ENCODE data around the gene FIGN.

Gene FIGN, protein sequence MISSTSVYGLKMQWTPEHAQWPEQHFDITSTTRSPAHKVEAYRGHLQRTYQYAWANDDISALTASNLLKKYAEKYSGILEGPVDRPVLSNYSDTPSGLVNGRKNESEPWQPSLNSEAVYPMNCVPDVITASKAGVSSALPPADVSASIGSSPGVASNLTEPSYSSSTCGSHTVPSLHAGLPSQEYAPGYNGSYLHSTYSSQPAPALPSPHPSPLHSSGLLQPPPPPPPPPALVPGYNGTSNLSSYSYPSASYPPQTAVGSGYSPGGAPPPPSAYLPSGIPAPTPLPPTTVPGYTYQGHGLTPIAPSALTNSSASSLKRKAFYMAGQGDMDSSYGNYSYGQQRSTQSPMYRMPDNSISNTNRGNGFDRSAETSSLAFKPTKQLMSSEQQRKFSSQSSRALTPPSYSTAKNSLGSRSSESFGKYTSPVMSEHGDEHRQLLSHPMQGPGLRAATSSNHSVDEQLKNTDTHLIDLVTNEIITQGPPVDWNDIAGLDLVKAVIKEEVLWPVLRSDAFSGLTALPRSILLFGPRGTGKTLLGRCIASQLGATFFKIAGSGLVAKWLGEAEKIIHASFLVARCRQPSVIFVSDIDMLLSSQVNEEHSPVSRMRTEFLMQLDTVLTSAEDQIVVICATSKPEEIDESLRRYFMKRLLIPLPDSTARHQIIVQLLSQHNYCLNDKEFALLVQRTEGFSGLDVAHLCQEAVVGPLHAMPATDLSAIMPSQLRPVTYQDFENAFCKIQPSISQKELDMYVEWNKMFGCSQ

DNA sequence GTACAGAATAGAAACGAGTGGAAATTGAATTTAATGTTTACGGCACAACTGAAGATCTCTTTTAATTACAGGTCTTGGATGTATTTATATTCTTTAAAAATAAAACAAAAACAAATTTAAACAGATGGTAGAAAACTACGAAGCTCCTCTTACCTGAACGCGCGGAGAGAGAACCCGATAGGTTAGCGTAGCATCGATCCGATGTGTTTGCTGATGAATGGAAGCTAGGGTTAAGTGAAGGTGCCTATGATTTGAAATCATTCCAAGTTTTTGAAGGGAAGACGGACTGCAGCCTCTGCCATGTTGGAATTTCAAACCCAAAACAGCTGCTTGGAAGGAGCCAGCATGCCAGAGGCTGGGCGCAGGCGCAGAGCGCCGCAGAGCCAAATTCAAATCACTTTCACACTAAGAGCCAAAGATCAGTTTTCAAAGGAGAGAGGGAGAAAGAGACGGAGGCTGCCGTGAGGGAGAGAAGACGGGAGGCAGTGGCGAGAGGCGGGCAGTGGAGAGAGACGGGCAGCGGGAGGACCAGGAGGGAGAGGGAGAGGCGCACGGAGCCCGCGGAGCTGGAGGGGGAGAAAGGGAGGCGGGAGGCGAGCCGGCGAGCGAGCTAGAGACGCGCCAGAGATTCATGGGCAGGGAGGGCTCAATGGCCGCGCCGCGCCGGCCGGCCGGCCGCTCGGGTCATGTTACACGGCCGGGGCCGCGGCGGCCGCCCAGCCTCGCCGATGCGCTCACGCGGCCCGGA lies at the start of gene FIGN:
Gene FIGN (minus strand): TSS at position 324 of the 748 bp plus-strand sequence. CDS start 1,081 bp downstream, outside the sequence.
- DNase-seq: no peak

DNA sequence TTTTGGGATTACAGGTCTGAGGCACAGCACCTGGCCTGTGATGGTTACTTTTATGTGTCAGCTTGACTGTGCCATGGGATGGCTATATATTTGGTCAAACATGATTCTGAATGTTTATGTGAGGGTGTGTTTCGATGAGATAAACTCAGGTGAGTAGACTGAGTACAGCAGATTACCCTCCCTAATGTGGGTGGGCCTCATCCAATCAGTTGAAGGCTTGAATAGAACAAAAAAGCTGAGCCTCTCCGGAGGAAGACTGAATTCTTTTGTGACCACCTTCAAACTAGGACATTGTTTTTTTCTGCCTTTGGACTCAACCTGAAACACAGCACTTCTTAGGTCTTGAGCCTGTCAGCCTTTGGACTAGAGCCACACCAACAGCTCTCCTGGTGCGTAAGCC lies 49.4 kb upstream of the FIGN start:
- no peak for DNase-seq

DNA sequence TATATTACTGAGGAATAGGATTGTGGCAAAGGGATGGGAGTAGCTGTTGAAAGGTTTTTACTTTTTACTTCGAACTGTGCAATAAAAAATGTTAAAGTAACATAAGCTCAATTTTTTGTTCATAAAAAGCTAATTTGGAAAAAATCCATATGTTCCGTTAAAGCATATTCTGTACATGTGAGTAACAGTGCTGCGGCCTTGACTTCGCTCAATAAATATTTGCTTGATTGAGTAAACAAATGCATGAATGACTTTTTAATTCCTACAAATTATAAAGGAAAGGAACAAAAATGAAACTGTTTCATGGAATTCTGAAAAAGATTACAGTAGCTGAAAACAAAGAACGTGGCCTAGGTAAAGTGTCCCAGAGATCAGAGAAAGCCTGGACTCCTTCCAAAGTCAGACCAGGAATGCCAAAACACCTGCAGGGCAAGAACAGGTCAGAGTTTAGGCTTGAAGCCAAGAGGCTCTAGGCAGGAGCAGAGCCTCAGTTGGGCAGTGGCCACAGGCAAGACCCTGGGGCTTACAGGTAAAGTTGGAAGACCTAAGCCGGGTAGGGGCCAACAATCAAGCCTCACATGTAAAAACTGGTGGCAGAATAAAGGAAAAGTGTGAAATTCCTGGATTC lies 44.3 kb upstream of the FIGN start:
- no peak for DNase-seq

DNA sequence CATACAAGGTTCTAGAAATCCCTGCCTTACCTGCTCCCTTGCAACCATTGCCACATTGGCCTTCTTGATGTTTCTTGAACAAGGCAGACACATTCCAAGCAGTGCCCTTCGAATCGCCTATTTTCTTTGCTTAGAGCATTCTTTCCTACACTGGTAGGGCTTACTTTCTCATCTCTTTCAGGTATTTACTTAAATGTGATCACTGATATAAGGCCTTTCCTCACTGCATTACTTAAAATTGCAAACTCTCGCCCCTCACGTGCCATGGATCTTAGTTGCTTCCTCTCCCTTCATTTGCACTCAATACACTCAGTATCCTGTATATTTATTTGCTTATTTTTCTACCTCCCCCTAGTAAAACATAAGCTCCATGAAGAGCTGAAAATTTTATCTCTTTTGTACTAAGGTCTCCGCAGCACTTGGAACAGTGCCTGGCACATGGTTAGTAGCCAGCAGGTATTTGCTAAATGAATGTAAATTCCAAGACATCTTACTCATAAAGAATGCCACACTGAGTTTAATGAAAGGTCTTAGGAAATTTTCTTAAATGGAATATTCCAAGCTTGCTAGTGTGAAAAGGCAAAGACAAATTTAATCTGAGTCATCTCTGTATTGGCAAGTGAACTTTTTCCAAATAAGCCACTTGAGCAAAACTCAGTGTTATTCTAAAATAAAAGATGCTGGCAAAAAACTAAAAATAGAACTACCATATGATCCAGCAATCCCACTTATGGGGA lies 42.4 kb upstream of the FIGN start:
- DNase-seq: no peak

DNA sequence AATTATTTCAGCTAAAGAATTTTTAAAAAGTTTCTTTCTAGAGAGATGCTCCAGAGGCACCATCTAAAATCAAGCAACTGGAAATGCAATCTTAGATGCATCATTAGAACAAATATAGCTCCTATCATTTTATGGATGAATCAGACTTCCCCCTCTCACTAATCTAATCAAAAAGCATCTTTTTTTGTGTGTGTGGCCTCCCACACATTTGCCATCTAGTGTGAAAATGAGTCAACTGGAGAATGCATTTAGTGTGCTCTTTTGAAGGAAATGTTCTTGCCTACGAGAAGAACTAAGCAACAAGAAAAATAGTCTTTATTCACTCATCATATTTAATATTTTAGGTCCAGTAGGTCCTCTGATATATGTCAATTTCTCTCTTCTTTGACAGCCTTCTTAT lies 39.5 kb upstream of the FIGN start:
- no peak for DNase-seq

GRCh38 chr2:163774862-163775261 lies 39.1 kb upstream of the FIGN start:
- no peak for DNase-seq

DNA sequence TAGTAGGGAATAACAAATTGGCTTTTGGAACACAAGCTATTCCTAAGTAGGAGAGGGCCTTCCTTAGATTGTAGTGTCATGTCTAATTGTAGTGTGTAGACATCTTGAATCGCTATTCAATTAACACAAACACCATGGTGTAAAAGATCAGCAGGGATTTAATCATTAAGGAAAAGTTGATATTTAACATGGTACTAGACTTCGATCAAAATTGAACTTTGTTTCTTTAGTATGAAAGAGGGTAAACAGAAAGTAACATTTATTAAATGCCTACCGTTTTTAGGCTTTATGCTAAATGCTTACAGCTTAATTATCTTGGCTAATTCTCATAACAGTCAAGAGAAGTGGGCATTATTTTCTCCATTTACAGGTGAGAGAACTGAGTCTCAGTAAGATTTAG lies 37.5 kb upstream of the FIGN start:
- no peak for DNase-seq

DNA sequence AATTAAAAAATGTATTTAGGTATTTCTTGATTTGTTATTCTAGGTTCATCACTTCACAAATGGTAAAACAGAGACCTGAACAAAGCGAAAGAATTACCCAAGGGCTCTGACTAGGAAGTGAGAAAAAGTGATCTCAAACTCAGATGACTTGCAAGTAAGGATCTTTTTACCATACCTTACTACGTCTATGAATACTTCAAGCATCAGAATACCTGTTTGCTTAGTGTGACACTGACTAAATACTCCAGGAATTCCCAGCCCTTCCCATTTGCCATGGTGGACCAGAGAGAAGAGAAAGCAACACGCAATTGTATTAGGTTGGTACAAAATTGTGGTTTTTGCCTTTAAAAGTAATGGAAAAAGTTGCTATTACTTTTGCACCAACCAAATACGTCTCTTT lies 35.8 kb upstream of the FIGN start:
- DNase-seq: no peak

DNA sequence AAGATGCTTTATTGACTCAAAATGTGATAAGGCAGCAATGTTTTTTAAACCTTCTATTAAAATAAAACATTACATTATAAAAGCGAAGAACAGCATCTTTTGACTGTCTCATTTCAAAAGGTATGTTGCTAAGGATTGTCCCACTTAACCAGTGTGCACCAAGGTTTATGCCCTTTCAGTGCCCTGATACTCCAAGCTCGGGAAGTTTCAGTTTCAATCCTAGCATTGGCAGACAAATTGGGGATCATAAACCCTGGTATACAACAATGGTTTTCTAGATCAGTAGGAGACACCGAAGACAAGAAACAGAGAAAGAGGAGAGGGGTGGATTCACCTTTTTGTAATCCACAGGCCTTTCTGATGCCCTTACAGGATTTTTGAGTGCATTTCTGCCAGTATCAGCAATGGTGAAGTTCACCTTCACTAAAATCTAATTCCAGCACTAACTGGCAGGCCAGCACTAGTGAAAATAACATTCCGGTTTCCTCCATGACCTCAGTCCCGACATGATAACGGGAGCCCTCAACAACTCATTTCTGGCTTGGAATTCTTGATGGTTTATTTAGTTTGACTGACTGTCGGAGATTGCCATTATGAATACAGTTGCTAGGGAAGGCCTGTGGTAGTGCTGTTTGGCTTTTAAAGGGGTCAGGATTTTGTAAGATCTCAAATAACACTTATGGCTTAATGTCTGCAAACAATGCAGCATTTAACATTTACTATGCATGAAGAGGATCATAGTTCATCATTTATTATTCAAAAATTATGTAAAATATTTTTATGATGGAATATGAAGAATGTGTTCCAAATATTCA lies 33.3 kb upstream of the FIGN start:
- DNase-seq: no peak

DNA sequence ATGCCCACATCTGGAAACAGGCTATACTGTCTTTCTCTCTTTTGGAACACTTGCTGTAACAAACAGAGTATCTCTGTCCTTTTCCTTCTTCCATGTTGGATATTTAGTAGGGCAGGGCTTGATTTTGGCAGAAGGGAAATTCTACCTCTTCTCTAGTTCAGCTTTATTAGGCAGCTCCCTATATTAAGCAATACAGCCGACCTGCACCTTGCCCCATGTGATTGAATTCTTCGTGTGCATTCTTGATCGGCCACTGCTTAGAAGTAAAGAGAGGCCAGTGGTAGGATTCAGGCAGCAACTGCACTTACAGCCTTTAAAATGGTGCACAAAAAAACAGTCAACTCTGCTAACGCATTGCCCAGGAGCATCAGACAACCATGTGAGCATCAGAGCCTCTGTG lies 31.3 kb upstream of the FIGN start:
- DNase-seq: no peak

DNA sequence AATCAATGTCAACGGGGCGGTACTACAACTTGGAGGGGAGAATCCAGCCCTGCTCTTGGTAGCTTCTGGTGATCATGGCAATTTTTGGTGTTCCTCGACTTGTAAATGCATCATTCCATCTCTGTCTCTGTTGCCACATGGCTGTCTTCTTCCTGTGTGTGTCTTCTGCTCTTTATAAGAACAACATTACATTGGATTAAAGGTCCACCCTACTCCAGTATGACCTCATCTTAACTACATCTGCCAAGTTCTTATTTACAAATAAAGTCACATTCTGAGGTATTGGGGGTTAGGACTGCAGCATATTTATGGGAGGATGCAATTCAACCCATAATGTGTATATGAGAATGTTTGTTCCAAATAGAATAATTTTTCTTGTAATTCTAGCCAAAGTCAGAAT lies 28.8 kb upstream of the FIGN start:
- DNase-seq: no peak

DNA sequence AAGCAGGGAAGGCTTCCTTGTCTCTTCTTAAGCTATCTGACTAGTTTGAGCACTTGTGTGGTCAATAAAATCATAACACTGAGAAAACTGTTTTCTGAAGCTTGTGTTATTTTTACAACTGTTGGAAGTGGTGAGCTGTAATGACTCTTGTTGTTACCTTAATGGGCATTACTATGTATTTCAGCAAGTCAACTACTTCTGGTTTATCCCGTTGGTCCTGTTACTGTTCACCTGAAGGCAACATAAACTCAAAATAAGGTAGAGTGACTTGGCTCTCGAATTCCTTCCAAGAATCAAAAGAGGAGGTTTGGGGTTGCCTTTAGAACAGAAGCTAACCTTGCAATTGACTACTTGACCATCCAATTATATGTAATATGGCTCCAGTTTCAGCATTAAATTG lies 23.2 kb upstream of the FIGN start:
- no peak for DNase-seq

DNA sequence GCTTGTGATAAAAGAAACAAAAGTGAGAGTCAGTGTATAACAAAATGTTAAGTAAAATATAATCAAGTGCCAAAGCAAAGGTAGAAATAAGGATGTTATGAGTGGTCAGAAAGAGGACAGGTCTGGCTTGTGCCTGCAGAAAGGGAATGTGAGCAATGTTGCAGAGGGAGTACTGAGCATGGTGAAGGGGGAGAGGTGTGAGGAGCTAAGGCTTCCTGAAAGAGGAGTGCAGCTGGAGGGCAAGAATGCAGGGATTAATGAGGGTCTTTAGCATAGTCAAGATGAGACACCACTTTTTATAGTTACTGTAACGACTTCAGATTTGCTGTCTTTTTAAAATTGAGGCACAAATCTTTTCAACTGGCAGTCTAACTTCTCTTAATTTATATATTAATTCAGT lies 22.0 kb upstream of the FIGN start:
- no peak for DNase-seq

DNA sequence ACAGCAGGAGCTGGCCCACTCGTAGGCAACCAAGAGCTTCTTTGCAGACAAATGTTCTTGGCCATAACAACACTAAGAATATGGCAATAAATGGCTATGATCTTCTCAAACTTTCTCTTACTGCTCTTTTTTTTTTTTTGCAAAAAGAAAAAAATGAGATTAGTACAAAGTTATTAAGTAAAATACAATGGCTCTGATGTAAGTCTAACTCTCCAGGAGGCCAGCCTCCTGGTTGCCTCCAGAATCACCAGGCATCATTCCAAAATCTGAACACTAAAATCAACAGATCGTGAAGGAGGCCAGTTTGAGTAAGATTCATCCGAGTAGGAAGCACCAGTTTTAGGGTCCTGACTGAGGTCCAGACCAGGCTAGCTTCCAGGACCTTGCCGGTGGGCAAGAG lies 20.8 kb upstream of the FIGN start:
- no peak for DNase-seq

GRCh38 chr2:163755366-163755765 lies 19.6 kb upstream of the FIGN start:
- no peak for DNase-seq

DNA sequence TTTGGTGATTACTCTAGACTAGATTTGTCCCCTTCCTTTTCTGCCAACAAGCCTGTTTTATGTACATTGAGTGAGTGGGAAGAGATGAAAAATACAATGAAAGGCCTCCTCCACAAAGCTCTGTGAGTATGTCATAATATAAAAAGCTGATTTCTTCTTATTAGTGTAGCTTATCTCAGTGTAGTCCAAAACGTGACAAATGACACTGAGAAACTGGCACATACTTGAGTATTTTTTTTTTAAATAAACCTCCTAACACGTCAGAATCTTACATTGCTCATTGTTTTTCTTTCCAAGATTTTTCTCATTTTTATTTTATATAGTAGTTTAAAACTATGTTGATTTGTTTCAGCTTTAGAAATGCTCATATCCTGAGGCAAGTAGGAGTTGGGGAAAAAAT lies 17.9 kb upstream of the FIGN start:
- DNase-seq: no peak

- DNase-seq: no peak
Measured at GRCh38 chr2:163752267-163752666, 16.5 kb upstream of the FIGN start.

DNA sequence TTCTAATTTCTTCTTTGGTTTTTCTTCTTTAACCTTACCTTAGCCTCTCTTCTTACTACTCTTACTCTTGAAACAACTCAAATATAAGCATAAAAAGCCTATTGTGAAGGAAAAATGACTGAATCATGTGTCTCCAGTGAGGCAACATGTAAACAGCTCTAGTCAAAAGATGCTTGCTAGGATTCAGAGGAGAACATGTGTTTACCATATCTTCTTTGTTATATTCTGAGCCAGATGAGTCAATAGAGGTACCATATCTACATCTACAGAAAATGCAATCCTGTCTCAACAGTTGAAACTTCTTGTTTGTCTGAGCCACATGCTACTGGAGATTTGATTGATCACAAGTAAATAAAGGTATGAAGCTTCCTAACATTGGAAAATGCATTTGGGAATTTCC lies 15.9 kb upstream of the FIGN start:
- no peak for DNase-seq

DNA sequence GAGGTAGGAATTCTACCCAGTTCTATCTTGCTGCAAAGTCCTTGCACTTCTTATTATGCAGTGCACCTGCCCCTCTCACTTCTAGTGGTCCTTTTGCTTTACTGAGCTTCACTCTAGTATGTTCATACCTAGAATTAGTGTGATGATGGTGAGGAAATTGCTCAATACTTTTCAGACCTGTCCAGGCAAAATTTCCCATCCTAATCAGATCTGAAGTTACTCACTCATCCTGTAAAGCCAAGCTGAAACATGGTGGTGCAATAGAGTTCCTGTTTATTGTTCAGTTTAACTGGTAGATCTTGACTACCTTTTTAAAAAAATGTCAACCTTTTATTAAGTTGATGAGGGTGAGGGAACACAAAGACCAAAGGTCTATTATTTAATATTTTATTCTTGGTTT lies 12.6 kb upstream of the FIGN start:
- DNase-seq: no peak

DNA sequence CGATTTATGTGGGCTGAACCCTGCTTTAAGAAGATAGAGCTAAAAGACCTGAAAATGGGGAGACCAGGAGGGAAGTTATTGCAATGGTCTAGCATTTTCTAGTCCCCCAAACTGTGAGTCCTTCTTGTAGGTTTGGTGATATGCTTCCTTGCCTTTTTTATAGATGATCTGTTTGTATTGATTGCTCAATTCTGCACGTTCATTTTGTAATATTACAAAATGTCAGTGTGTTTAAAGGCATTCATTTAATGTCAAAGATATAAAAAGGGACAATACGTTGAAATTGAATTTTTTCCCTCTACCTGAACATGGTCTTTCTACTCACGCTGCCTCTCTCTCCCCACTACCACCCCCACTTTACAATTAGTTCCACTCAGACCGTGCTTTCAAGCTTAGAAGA lies 5.6 kb upstream of the FIGN start:
- no peak for DNase-seq

GRCh38 chr2:163737563-163737962 lies 1.8 kb upstream of the FIGN start:
- no peak for DNase-seq

- no peak for DNase-seq
Measured at GRCh38 chr2:163737190-163737439, 1.3 kb upstream of the FIGN start.
